IMR-90 (cell line): ENCODE data around the gene ARFGAP3. TPM values are rescaled to one million over a fixed set of nuclear protein-coding genes. Genes with fewer than 3 reads are reported as not detected.

Experiments used
- ATAC-seq: fragments of 200-7000 bp; cut with Tn5 transposase; 2 replicates; pipeline ENCODE4 v1.9.1; 2020; ENCODE audit warnings: low read depth, mild to moderate bottlenecking, moderate library complexity
- BruUV-seq: library from RNA; stranded (reverse); fragments of 400-500 nt; replicated peaks from 2 replicates; lab custom pipeline; 2021; lab: Mats Ljungman, UMichigan
- CTCF ChIA-PET: fragments of 300-600 bp; formaldehyde crosslinking; extraction: SDS; loops from one replicate; lab custom pipeline; 2021; ENCODE audit warnings: antibody characterized with exemption; lab: Yijun Ruan, JAX
- POLR2A ChIA-PET: fragments of 300-600 bp; sonication (Branson Sonifier 250); formaldehyde crosslinking; loops from one replicate; lab custom pipeline; 2022; ENCODE audit warnings: antibody characterized with exemption; ENCODE audit not compliant: unreplicated experiment; lab: Charles Lee
- DNase-seq: peaks from one replicate; pipeline ENCODE4 v3.0.0; 2013
- H2AFZ ChIP-seq: replicated peaks from 2 replicates; pipeline ENCODE3; 2013; ENCODE audit warnings: low read length, mild to moderate bottlenecking; ENCODE audit not compliant: poor library complexity
- H2AK5ac ChIP-seq: 2 replicates; pipeline ENCODE4 v1.6.1; 2013; ENCODE audit warnings: low read depth, low read length, inconsistent platforms
- H2AK9ac ChIP-seq: replicated peaks from 2 replicates; pipeline ENCODE3; 2013; ENCODE audit warnings: mild to moderate bottlenecking, low read depth, low read length, moderate library complexity; ENCODE audit not compliant: poor library complexity
- H2BK120ac ChIP-seq: 2 replicates; pipeline ENCODE4 v1.6.1; 2013; ENCODE audit warnings: low read depth, low read length, inconsistent platforms
- H2BK15ac ChIP-seq: 3 replicates; pipeline ENCODE4 v1.6.1; 2013; ENCODE audit warnings: low read depth, low read length, inconsistent platforms
- H2BK20ac ChIP-seq: 2 replicates; pipeline ENCODE4 v1.6.1; 2013; ENCODE audit warnings: low read depth, mild to moderate bottlenecking, inconsistent platforms, low read length, moderate library complexity
- H2BK5ac ChIP-seq: 2 replicates; pipeline ENCODE4 v1.6.1; 2013; ENCODE audit warnings: mild to moderate bottlenecking, low read depth, low read length, inconsistent platforms; ENCODE audit not compliant: poor library complexity, severe bottlenecking
- H3K14ac ChIP-seq: replicated peaks from 2 replicates; pipeline ENCODE4 v1.6.1; 2013; ENCODE audit warnings: low read depth, low read length, inconsistent platforms
- H3K18ac ChIP-seq: 2 replicates; pipeline ENCODE4 v1.6.1; 2013; ENCODE audit warnings: low read depth, low read length, control low read depth
- H3K23ac ChIP-seq: 2 replicates; pipeline ENCODE4 v1.6.1; 2013; ENCODE audit warnings: low read depth, low read length, inconsistent platforms
- H3K27ac ChIP-seq: 2 replicates; pipeline ENCODE4 v1.5.1; 2013; ENCODE audit warnings: mild to moderate bottlenecking, control low read depth, low read length; ENCODE audit not compliant: insufficient read depth
- H3K27me3 ChIP-seq: 2 replicates; pipeline ENCODE4 v1.6.1; 2013; ENCODE audit warnings: low read length; ENCODE audit not compliant: control insufficient read depth, insufficient read depth
- H3K36me3 ChIP-seq: 2 replicates; pipeline ENCODE4 v1.6.1; 2013; ENCODE audit warnings: low read length, mixed read lengths; ENCODE audit not compliant: control insufficient read depth, insufficient read depth
- H3K4ac ChIP-seq: 2 replicates; pipeline ENCODE4 v1.6.1; 2013; ENCODE audit warnings: low read depth, low read length, inconsistent platforms
- H3K4me1 ChIP-seq: 2 replicates; pipeline ENCODE4 v1.6.1; 2013; ENCODE audit warnings: low read length, mixed read lengths; ENCODE audit not compliant: control insufficient read depth, insufficient read depth
- H3K4me2 ChIP-seq: 2 replicates; pipeline ENCODE4 v1.6.1; 2013; ENCODE audit warnings: low read depth, mild to moderate bottlenecking, control low read depth, low read length, moderate library complexity
- H3K4me3 ChIP-seq: 2 replicates; pipeline ENCODE4 v1.5.1; 2013; ENCODE audit warnings: low read depth, mild to moderate bottlenecking, control low read depth, low read length, moderate library complexity; ENCODE audit not compliant: insufficient read depth
- H3K56ac ChIP-seq: 2 replicates; pipeline ENCODE4 v1.6.1; 2013; ENCODE audit warnings: low read length, inconsistent platforms; ENCODE audit not compliant: insufficient read depth; ENCODE audit errors: extremely low read depth
- H3K79me1 ChIP-seq, 2 experiments: 2 replicates each; pipeline ENCODE4 v1.6.1; 2013; ENCODE audit warnings: low read length in 2 of 2, inconsistent platforms in 1 of 2, low read depth in 1 of 2
- H3K9ac ChIP-seq: 2 replicates; pipeline ENCODE4 v1.6.1; 2013; ENCODE audit warnings: low read depth, low read length, control low read depth
- H3K9me1 ChIP-seq: 2 replicates; pipeline ENCODE4 v1.6.1; 2013; ENCODE audit warnings: low read length, inconsistent platforms; ENCODE audit not compliant: insufficient read depth
- H3K9me3 ChIP-seq: 2 replicates; pipeline ENCODE4 v1.6.1; 2013; ENCODE audit warnings: low read length; ENCODE audit not compliant: control insufficient read depth, insufficient read depth
- H4K20me1 ChIP-seq: 2 replicates; pipeline ENCODE4 v1.6.1; 2013; ENCODE audit warnings: low read length, inconsistent platforms; ENCODE audit not compliant: insufficient read depth
- H4K5ac ChIP-seq: 2 replicates; pipeline ENCODE4 v1.6.1; 2013; ENCODE audit warnings: mild to moderate bottlenecking, low read depth, low read length, control low read depth
- H4K8ac ChIP-seq, 2 experiments: 2 replicates each; pipeline ENCODE4 v1.6.1; 2013; ENCODE audit warnings: low read depth in 2 of 2, low read length in 2 of 2, control low read depth in 1 of 2, inconsistent platforms in 1 of 2
- H4K91ac ChIP-seq: 2 replicates; pipeline ENCODE4 v1.6.1; 2013; ENCODE audit warnings: low read depth, low read length, inconsistent platforms; ENCODE audit not compliant: insufficient read depth
- BHLHE40 ChIP-seq: fragments of 150-350 bp; IDR thresholded peaks from 2 replicates; pipeline ENCODE4 v1.6.1; 2016; ENCODE audit warnings: mild to moderate bottlenecking, low read depth, low read length
- CEBPB ChIP-seq: IDR thresholded peaks from 2 replicates; pipeline ENCODE4 v1.6.1; 2012; ENCODE audit warnings: low read depth, low read length, improper control_type of control experiment
- CHD1 ChIP-seq: IDR thresholded peaks from 2 replicates; pipeline ENCODE4 v1.6.1; 2012; ENCODE audit warnings: low read depth, low read length, improper control_type of control experiment
- MAZ ChIP-seq: IDR thresholded peaks from 2 replicates; pipeline ENCODE4 v1.6.1; 2012; ENCODE audit warnings: low read depth, mild to moderate bottlenecking, low read length, improper control_type of control experiment, moderate library complexity, borderline replicate concordance
- MXI1 ChIP-seq: IDR thresholded peaks from 2 replicates; pipeline ENCODE4 v1.6.1; 2012; ENCODE audit warnings: low read depth, mild to moderate bottlenecking, low read length, moderate library complexity, borderline replicate concordance
- NFE2L2 ChIP-seq: fragments of 150-350 bp; IDR thresholded peaks from 2 replicates; pipeline ENCODE4 v1.6.1; 2016; ENCODE audit warnings: low read depth, mild to moderate bottlenecking, low read length
- POLR2A ChIP-seq: IDR thresholded peaks from 2 replicates; pipeline ENCODE4 v1.6.1; 2012; ENCODE audit warnings: mild to moderate bottlenecking, low read depth, low read length
- RAD21 ChIP-seq: IDR thresholded peaks from 2 replicates; pipeline ENCODE4 v1.6.1; 2012; ENCODE audit warnings: low read length, improper control_type of control experiment
- RFX5 ChIP-seq: IDR thresholded peaks from 2 replicates; pipeline ENCODE4 v1.8.0; 2012; ENCODE audit warnings: low read depth, mild to moderate bottlenecking, low read length, moderate library complexity
- SMC3 ChIP-seq: fragments of 150-350 bp; IDR thresholded peaks from 2 replicates; pipeline ENCODE4 v1.6.1; 2016; ENCODE audit warnings: low read depth, mild to moderate bottlenecking, antibody characterized with exemption, low read length, moderate library complexity
- WGBS, 2 experiments: methylation state at CpG; one replicate each; pipeline versions ENCODE4 v1.1.5 to v1.1.7; 2013; ENCODE audit warnings: missing lambda C conversion rate in 2 of 2; ENCODE audit not compliant: insufficient read length in 1 of 2; ENCODE audit errors: extremely low coverage in 2 of 2; 5-methylcytosine and 5-hydroxymethylcytosine counted together
- dilution Hi-C: fragments of 300-500 bp; cut with HindIII; formaldehyde crosslinking; loops from one replicate; pipeline ENCODE4 v1.14.3; 2018; ENCODE audit warnings: low sequenced_read_pairs; ENCODE audit not compliant: unreplicated experiment
- in situ Hi-C: fragments of 300-500 bp; cut with MboI; formaldehyde crosslinking; loops from 3 replicates; pipeline ENCODE4 v1.14.3; 2019; ENCODE audit warnings: low sequenced_read_pairs, inconsistent platforms, mixed read lengths
- intact Hi-C: fragments of 100-400 bp; cut with micrococcal nuclease; formaldehyde crosslinking; loops from 2 replicates; pipeline ENCODE4 v1.10.0; 2022
- polyA plus RNA-seq, 3 experiments: library from polyadenylated mRNA; depleted of rRNA; stranded (reverse); fragments of >200 nt; gene quantifications; 2 replicates each; pipeline ENCODE4 v1.2.3, GENCODE V29; 2012; ENCODE audit warnings: low replicate concordance in 1 of 3
- total RNA-seq: library from RNA; depleted of rRNA; stranded (reverse); fragments of >200 nt; gene quantifications from 2 replicates; pipeline ENCODE4 v1.2.3, GENCODE V29; 2012
- TF ChIP-seq, protein P1 (sequence below): conservative IDR thresholded peaks from 2 replicates; pipeline ENCODE4 v1.5.1; 2012; ENCODE audit warnings: mild to moderate bottlenecking, low read depth, low read length, improper control_type of control experiment
- TF ChIP-seq, protein P2 (sequence below): fragments of 150-350 bp; IDR thresholded peaks from 2 replicates; pipeline ENCODE4 v1.6.1; 2017; ENCODE audit warnings: mild to moderate bottlenecking, antibody characterized with exemption, low read length, low read depth

Gene ARFGAP3
- total and polyA plus RNA-seq, 2 of the 4 experiments (the other 2 are of a cell fraction): 50.0 to 70.1 TPM

DNA sequence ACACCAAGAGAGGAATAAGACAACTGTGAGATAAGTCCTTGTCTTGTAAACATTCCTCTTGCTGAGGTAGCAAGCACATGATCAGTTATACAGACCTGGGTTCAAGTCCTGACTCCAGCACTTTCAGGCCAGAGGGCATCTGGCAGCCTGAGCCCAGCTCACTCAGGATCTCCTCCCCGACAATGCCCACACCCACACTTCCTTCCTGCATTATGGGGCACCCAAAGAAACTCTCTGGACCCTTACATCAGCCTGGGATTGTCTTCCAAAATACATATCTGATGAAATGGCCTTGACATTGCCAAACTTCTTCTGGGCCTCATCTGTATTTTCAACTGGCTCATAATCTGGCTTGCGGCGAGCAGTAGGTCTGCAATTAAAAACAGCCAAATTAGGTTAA lies 48.6 kb downstream of the ARFGAP3 start:
- Histone ChIP-seq H3K4me3 (no peak overlapping the region), H3K4ac (no peak overlapping the region), H2AK9ac (no peak overlapping the region), H3K18ac (no peak overlapping the region), H2BK5ac (no peak overlapping the region), H4K20me1 (no peaks in the 10 kb centered on the region), H3K23ac (no peak overlapping the region), H2BK15ac (no peak overlapping the region), H2BK20ac (no peak overlapping the region), H3K9ac (no peak overlapping the region), H3K79me1 (peaks cover 0 to 47% of the 10 kb centered on the region in 2 experiments), H4K91ac (no peak overlapping the region), H3K14ac (no peak overlapping the region), H3K4me1 (peaks cover 15% of the 10 kb centered on the region), H4K5ac (no peak overlapping the region), H3K27me3 (no peaks in the 10 kb centered on the region), H4K8ac (no peak overlapping the region), H2AK5ac (no peak overlapping the region), H3K27ac (no peak overlapping the region), H3K9me1 (peaks cover 13% of the 10 kb centered on the region; the same call in 1 of the 2 replicates), H3K9me3 (no peaks in the 10 kb centered on the region), H3K4me2 (no peak overlapping the region), H2BK120ac (no peak overlapping the region), H3K56ac (no peak overlapping the region), H2AFZ (no peak overlapping the region), H3K36me3 (peaks cover 67% of the 10 kb centered on the region)
- no peak for TF ChIP-seq SMC3
- TF ChIP-seq, protein P1, sequence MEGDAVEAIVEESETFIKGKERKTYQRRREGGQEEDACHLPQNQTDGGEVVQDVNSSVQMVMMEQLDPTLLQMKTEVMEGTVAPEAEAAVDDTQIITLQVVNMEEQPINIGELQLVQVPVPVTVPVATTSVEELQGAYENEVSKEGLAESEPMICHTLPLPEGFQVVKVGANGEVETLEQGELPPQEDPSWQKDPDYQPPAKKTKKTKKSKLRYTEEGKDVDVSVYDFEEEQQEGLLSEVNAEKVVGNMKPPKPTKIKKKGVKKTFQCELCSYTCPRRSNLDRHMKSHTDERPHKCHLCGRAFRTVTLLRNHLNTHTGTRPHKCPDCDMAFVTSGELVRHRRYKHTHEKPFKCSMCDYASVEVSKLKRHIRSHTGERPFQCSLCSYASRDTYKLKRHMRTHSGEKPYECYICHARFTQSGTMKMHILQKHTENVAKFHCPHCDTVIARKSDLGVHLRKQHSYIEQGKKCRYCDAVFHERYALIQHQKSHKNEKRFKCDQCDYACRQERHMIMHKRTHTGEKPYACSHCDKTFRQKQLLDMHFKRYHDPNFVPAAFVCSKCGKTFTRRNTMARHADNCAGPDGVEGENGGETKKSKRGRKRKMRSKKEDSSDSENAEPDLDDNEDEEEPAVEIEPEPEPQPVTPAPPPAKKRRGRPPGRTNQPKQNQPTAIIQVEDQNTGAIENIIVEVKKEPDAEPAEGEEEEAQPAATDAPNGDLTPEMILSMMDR: no peak
- TF ChIP-seq RAD21: no peak
- no peak for TF ChIP-seq CHD1
- TF ChIP-seq BHLHE40: no peak
- no peak for TF ChIP-seq MAZ
- TF ChIP-seq, protein P2, sequence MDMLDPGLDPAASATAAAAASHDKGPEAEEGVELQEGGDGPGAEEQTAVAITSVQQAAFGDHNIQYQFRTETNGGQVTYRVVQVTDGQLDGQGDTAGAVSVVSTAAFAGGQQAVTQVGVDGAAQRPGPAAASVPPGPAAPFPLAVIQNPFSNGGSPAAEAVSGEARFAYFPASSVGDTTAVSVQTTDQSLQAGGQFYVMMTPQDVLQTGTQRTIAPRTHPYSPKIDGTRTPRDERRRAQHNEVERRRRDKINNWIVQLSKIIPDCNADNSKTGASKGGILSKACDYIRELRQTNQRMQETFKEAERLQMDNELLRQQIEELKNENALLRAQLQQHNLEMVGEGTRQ: no peak
- TF ChIP-seq NFE2L2: no peak
- no peak for TF ChIP-seq MXI1
- no peak for TF ChIP-seq POLR2A
- no peak for TF ChIP-seq CEBPB
- no peak for TF ChIP-seq RFX5
- DNase-seq (no peak), ATAC-seq (no peak)
- CTCF ChIA-PET: no interaction called here
- in situ Hi-C loops: no loop called here
- POLR2A ChIA-PET: no interaction called here
- intact Hi-C loops: no loop called here
- dilution Hi-C loops: no loop called here
- no TSS peak for BruUV-seq
- WGBS, 2 experiments: no CpG with 5 or more reads among the region's 3 CpGs
